Hepatocyte (in vitro differentiated cells): Measurements from ENCODE around the gene CACHD1. TPM values are rescaled to one million over a fixed set of nuclear protein-coding genes. Genes with fewer than 3 reads are reported as not detected.
"Not testable (repeated sequence)": the region's sequence is repeated elsewhere in the genome, so short reads cannot be mapped to it uniquely, and the experiment has no call there.

Source experiments
- DNase-seq: peaks from one replicate; pipeline ENCODE4 v3.0.0-alpha.2; 2016; ENCODE audit warnings: low spot score
- H2AFZ ChIP-seq: fragments of 200-600 bp; sonication (generic); 2 replicates; pipeline ENCODE4 v1.6.0; 2016; ENCODE audit warnings: antibody characterized with exemption, mild to moderate bottlenecking
- H3K27ac ChIP-seq: fragments of 200-600 bp; sonication (generic); 2 replicates; pipeline ENCODE4 v1.5.1; 2016; ENCODE audit warnings: mild to moderate bottlenecking
- H3K27me3 ChIP-seq: fragments of 200-600 bp; sonication (generic); 2 replicates; pipeline ENCODE4 v1.6.1; 2016
- H3K36me3 ChIP-seq: fragments of 200-600 bp; sonication (generic); replicated peaks from 2 replicates; pipeline ENCODE4 v1.5.1; 2016; ENCODE audit warnings: low read depth; ENCODE audit not compliant: insufficient read depth
- H3K4me1 ChIP-seq: fragments of 200-600 bp; sonication (generic); 2 replicates; pipeline ENCODE4 v1.5.1; 2016; ENCODE audit warnings: mild to moderate bottlenecking, moderate library complexity; ENCODE audit not compliant: insufficient read depth
- H3K4me2 ChIP-seq: fragments of 200-600 bp; sonication (generic); 2 replicates; pipeline ENCODE4 v1.6.0; 2016
- H3K4me3 ChIP-seq: fragments of 200-600 bp; sonication (generic); 2 replicates; pipeline ENCODE4 v1.5.1; 2016; ENCODE audit warnings: mild to moderate bottlenecking
- H3K79me2 ChIP-seq: fragments of 200-600 bp; sonication (generic); 2 replicates; pipeline ENCODE4 v1.6.0; 2017; ENCODE audit warnings: mild to moderate bottlenecking
- H3K9me2 ChIP-seq: fragments of 200-600 bp; sonication (generic); replicated peaks from 2 replicates; pipeline ENCODE4 v1.6.0; 2017; ENCODE audit warnings: mild to moderate bottlenecking; ENCODE audit not compliant: insufficient read depth
- H3K9me3 ChIP-seq: fragments of 200-600 bp; sonication (generic); 2 replicates; pipeline ENCODE4 v1.5.1; 2016; ENCODE audit warnings: low read depth, mild to moderate bottlenecking
- H4K20me1 ChIP-seq: fragments of 200-600 bp; sonication (generic); 2 replicates; pipeline ENCODE4 v1.6.0; 2016; ENCODE audit warnings: mild to moderate bottlenecking; ENCODE audit not compliant: insufficient read depth, poor library complexity, severe bottlenecking
- EZH2 ChIP-seq: fragments of 200-600 bp; sonication (generic); IDR thresholded peaks from 2 replicates; pipeline ENCODE4 v1.6.1; 2016; ENCODE audit warnings: antibody characterized with exemption, mild to moderate bottlenecking, borderline replicate concordance
- EZH2phosphoT487 ChIP-seq: fragments of 200-600 bp; sonication (generic); IDR thresholded peaks from one replicate; pipeline ENCODE4 v1.6.1; 2018; ENCODE audit warnings: antibody characterized with exemption, mild to moderate bottlenecking, low read depth, moderate library complexity; ENCODE audit not compliant: unreplicated experiment, severe bottlenecking
- WGBS: methylation state at CpG from one replicate; pipeline ENCODE4 v1.1.6; 2016; ENCODE audit warnings: low lambda C conversion rate; ENCODE audit errors: missing lambda C conversion rate; 5-methylcytosine and 5-hydroxymethylcytosine counted together
- polyA plus RNA-seq: library from polyadenylated mRNA; unstranded; fragments of >200 nt; fragmentation: Nextera tagmentation; extraction: Ambion mirVana; gene quantifications from 2 replicates; pipeline ENCODE4 v1.2.1, GENCODE V29; 2016
- total RNA-seq: library from RNA; depleted of rRNA; stranded (reverse); fragments of >200 nt; gene quantifications from 2 replicates; pipeline ENCODE4 v1.2.3, GENCODE V29; 2014
- TF ChIP-seq, protein P1 (sequence below): fragments of 200-600 bp; sonication (generic); IDR thresholded peaks from 2 replicates; pipeline ENCODE4 v1.5.1; 2016; ENCODE audit warnings: antibody characterized with exemption, mild to moderate bottlenecking; ENCODE audit not compliant: poor library complexity

The CACHD1 gene
- total and polyA plus RNA-seq, 2 experiments from 2014 or later, result 23.8 to 39.7 TPM

DNA sequence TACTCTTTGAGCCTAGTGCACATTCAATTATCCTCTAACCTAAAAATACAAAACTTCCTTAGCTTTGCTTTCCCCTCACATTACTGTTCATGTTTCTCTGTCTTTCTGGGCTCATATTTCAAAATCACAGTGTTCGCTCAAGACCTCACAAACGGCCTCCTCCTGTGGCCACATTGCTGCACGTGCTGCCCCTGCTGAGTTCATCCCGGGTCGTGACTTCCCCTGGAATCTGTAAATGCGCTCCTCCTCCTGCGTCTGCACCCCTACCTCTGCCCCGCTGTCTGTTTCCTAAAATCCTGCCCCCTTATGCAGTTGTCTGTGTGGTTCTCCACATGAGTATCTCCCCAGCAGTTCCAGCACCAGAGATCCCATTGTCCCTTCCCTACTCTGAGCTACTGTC, 229.4 kb downstream of the CACHD1 start:
- no peaks in the 10 kb centered on the region for H3K4me1 ChIP-seq
- TF ChIP-seq EZH2 (no peak), EZH2phosphoT487 (no peak)
- TF ChIP-seq, protein P1, sequence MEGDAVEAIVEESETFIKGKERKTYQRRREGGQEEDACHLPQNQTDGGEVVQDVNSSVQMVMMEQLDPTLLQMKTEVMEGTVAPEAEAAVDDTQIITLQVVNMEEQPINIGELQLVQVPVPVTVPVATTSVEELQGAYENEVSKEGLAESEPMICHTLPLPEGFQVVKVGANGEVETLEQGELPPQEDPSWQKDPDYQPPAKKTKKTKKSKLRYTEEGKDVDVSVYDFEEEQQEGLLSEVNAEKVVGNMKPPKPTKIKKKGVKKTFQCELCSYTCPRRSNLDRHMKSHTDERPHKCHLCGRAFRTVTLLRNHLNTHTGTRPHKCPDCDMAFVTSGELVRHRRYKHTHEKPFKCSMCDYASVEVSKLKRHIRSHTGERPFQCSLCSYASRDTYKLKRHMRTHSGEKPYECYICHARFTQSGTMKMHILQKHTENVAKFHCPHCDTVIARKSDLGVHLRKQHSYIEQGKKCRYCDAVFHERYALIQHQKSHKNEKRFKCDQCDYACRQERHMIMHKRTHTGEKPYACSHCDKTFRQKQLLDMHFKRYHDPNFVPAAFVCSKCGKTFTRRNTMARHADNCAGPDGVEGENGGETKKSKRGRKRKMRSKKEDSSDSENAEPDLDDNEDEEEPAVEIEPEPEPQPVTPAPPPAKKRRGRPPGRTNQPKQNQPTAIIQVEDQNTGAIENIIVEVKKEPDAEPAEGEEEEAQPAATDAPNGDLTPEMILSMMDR, result no peak

GRCh38 chr1:64701071-64701470, 231.1 kb downstream of the CACHD1 start:
- no peaks in the 10 kb centered on the region for H3K36me3 ChIP-seq

More for the DNA sequence above, 229.4 kb downstream of the CACHD1 start:
- Histone ChIP-seq H3K9me2 (no peaks in the 10 kb centered on the region), H2AFZ (no peak overlapping the region), H3K27me3 (no peaks in the 10 kb centered on the region), H3K4me3 (no peak overlapping the region), H3K27ac (no peak overlapping the region), H3K79me2 (no peaks in the 10 kb centered on the region), H3K9me3 (no peaks in the 10 kb centered on the region), H3K4me2 (no peak overlapping the region), H4K20me1 (no peaks in the 10 kb centered on the region), H3K36me3 (no peaks in the 10 kb centered on the region)
- WGBS, result 70% methylated on average over 8 of the region's 8 CpGs
- no peak for DNase-seq

DNA sequence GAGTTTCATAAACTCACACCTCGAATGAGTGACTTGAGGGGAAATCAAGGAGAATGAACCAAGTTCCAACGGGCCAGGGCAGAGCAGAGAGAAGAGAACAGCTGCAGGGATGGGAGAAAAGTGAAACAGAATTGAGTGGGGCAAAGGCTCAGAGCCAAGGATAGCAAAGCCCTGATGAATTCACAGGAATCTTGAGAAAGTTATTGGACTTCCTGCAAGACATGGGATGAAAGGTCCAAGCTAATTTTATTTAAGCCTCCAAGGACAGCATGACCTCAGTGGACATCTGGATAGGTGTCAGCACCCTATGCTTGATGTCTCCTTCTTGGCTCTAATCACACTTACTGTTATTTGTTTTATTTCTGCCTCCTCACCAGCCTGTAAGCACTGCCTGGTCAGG, 232.0 kb downstream of the CACHD1 start:
- H3K9me2 ChIP-seq, result no peaks in the 10 kb centered on the region
- H3K4me2 ChIP-seq, result no peak overlapping the region
- 89% methylated on average over 2 of the region's 2 CpGs for WGBS
- H3K9me3 ChIP-seq, result no peaks in the 10 kb centered on the region
- no peak for DNase-seq
- no peaks in the 10 kb centered on the region for H4K20me1 ChIP-seq
- TF ChIP-seq EZH2phosphoT487 (no peak), EZH2 (no peak)
- TF ChIP-seq, protein P1, result no peak
- H2AFZ ChIP-seq, result no peak overlapping the region
- no peaks in the 10 kb centered on the region for H3K27me3 ChIP-seq
- no peak overlapping the region for H3K4me3 ChIP-seq
- H3K27ac ChIP-seq, result no peak overlapping the region
- no peaks in the 10 kb centered on the region for H3K79me2 ChIP-seq
- H3K4me1 ChIP-seq, result no peaks in the 10 kb centered on the region
- no peaks in the 10 kb centered on the region for H3K36me3 ChIP-seq

More at GRCh38 chr1:64701071-64701470, 231.1 kb downstream of the CACHD1 start:
- Histone ChIP-seq H3K4me1 (no peaks in the 10 kb centered on the region), H3K27me3 (no peaks in the 10 kb centered on the region), H3K4me2 (no peak overlapping the region), H3K9me2 (no peaks in the 10 kb centered on the region), H4K20me1 (no peaks in the 10 kb centered on the region), H3K4me3 (no peak overlapping the region), H2AFZ (no peak overlapping the region), H3K27ac (no peak overlapping the region), H3K9me3 (no peaks in the 10 kb centered on the region), H3K79me2 (no peaks in the 10 kb centered on the region)
- WGBS, result 85% methylated on average over 5 of the region's 5 CpGs
- DNase-seq, result no peak
- no peak for TF ChIP-seq EZH2phosphoT487
- TF ChIP-seq, protein P1, result no peak
- no peak for TF ChIP-seq EZH2

- H3K9me3 ChIP-seq, DNase-seq, H3K27me3 ChIP-seq, H3K27ac ChIP-seq, H3K9me2 ChIP-seq, H3K79me2 ChIP-seq, H4K20me1 ChIP-seq, H3K4me3 ChIP-seq, H3K36me3 ChIP-seq, H3K4me2 ChIP-seq, H2AFZ ChIP-seq, H3K4me1 ChIP-seq: not testable (repeated sequence)
- WGBS, result 84% methylated on average over 3 of the region's 3 CpGs
Measured at GRCh38 chr1:64702670-64703069, 232.7 kb downstream of the CACHD1 start.
